ENCODE measurements around the gene RNF207. TPM values are rescaled to one million over a fixed set of nuclear protein-coding genes. Genes with fewer than 3 reads are reported as not detected.

The RNF207 gene
- total RNA-seq, 6 experiments from 2014 or later = 8.4 to 20.5 (median 14.4) TPM

- H3K4me1 ChIP-seq = no peaks in the 10 kb centered on the region
- WGBS (ENCODE audit: insufficient coverage, low coverage, low lambda C conversion rate, missing lambda C conversion rate) = 78% methylated on average over 5 of the region's 7 CpGs
- H3K27me3 ChIP-seq = no peaks in the 10 kb centered on the region
- DNase-seq (no peak), ATAC-seq (no peak)
- H3K36me3 ChIP-seq = no peaks in the 10 kb centered on the region
- intact Hi-C loops (cut with DNase I) = no loop called here
- H3K9me3 ChIP-seq = no peaks in the 10 kb centered on the region
- no peak overlapping the region for H3K27ac ChIP-seq
- TF ChIP-seq POLR2A (IDR thresholded peaks at IDR 0.05) (no peak), CTCF (IDR thresholded peaks at IDR 0.05) (no peak)
- H3K4me3 ChIP-seq = no peak overlapping the region
Measured at GRCh38 chr1:6165027-6165426, 40.9 kb upstream of the RNF207 start.

GRCh38 chr1:6165441-6165985, 40.4 kb upstream of the RNF207 start:
- no peak for DNase-seq
- Histone ChIP-seq H3K4me1 (no peaks in the 10 kb centered on the region), H3K9me3 (no peaks in the 10 kb centered on the region), H3K4me3 (no peak overlapping the region), H3K27ac (no peak overlapping the region), H3K27me3 (no peaks in the 10 kb centered on the region), H3K36me3 (no peaks in the 10 kb centered on the region)
- no peak for TF ChIP-seq POLR2A (IDR thresholded peaks at IDR 0.05)
- WGBS (ENCODE audit: insufficient coverage, low coverage, low lambda C conversion rate, missing lambda C conversion rate) = no CpG with 5 or more reads among the region's 12 CpGs
- no peak for ATAC-seq
- intact Hi-C loops (cut with DNase I) = no loop called here

GRCh38 chr1:6166221-6166620, 39.7 kb upstream of the RNF207 start:
- DNase-seq = no peak
- Histone ChIP-seq H3K4me1 (no peaks in the 10 kb centered on the region), H3K9me3 (no peaks in the 10 kb centered on the region), H3K36me3 (no peaks in the 10 kb centered on the region), H3K27ac (no peak overlapping the region), H3K27me3 (no peaks in the 10 kb centered on the region), H3K4me3 (no peak overlapping the region)
- intact Hi-C loops (cut with DNase I) = no loop called here
- no CpG with 5 or more reads among the region's 10 CpGs for WGBS (ENCODE audit: insufficient coverage, low coverage, low lambda C conversion rate, missing lambda C conversion rate)
- no peak for ATAC-seq
- TF ChIP-seq CTCF (IDR thresholded peaks at IDR 0.05) (no peak), POLR2A (IDR thresholded peaks at IDR 0.05) (no peak)

GRCh38 chr1:6166655-6167390, 39.1 kb upstream of the RNF207 start:
- no peak overlapping the region for H3K27ac ChIP-seq
- 100% methylated on average over 1 of the region's 19 CpGs for WGBS (ENCODE audit: insufficient coverage, low coverage, low lambda C conversion rate, missing lambda C conversion rate)
- H3K9me3 ChIP-seq = no peaks in the 10 kb centered on the region
- H3K36me3 ChIP-seq = no peaks in the 10 kb centered on the region
- ATAC-seq (no peak), DNase-seq (no peak)
- no peaks in the 10 kb centered on the region for H3K4me1 ChIP-seq
- intact Hi-C loops (cut with DNase I) = no loop called here
- H3K27me3 ChIP-seq = no peaks in the 10 kb centered on the region
- TF ChIP-seq POLR2A (IDR thresholded peaks at IDR 0.05) = no peak
- TF ChIP-seq CTCF (IDR thresholded peaks at IDR 0.05) = no peak
- H3K4me3 ChIP-seq = no peak overlapping the region
